Liver (tissue), 9 donors: ENCODE results near the gene RIMBP3C. TPM values are rescaled to one million over a fixed set of nuclear protein-coding genes. Genes with fewer than 3 reads are reported as not detected.

Experiments used
- DNase-seq: peaks from one replicate; pipeline ENCODE4 v3.0.0-alpha.2; 2017; ENCODE audit warnings: low spot score
- H3K27ac ChIP-seq, 2 donors: one replicate each; pipeline ENCODE4 v1.7.0; 2013; ENCODE audit warnings: inconsistent platforms in 2 of 2, low read length in 2 of 2, control low read depth in 1 of 2, low read depth in 1 of 2, mild to moderate bottlenecking in 1 of 2
- H3K27me3 ChIP-seq, 4 donors: one replicate each; pipeline versions ENCODE4 v1.6.1 to v1.7.0; 2013; ENCODE audit warnings: low read length in 3 of 4, inconsistent platforms in 1 of 4, mild to moderate bottlenecking in 1 of 4, moderate library complexity in 1 of 4; ENCODE audit not compliant: control insufficient read depth in 4 of 4, insufficient read depth in 4 of 4
- H3K36me3 ChIP-seq, 4 donors: one replicate each; pipeline versions ENCODE4 v1.6.1 to v1.7.0; 2013; ENCODE audit warnings: low read length in 3 of 4, mild to moderate bottlenecking in 3 of 4, low read depth in 1 of 4, moderate library complexity in 1 of 4; ENCODE audit not compliant: control insufficient read depth in 4 of 4, insufficient read depth in 3 of 4
- H3K4me1 ChIP-seq, 4 donors: one replicate each; pipeline versions ENCODE4 v1.6.1 to v1.7.0; 2013; ENCODE audit warnings: low read length in 3 of 4, mild to moderate bottlenecking in 3 of 4, moderate library complexity in 1 of 4; ENCODE audit not compliant: control insufficient read depth in 4 of 4, insufficient read depth in 4 of 4
- H3K4me3 ChIP-seq, 3 donors: one replicate each; pipeline versions ENCODE4 v1.6.1 to v1.7.0; 2013; ENCODE audit warnings: low read length in 3 of 3, control low read depth in 1 of 3, low read depth in 1 of 3, mild to moderate bottlenecking in 1 of 3
- H3K9ac ChIP-seq, 2 donors: one replicate each; pipeline ENCODE4 v1.7.0; 2013; ENCODE audit warnings: low read length in 2 of 2, mild to moderate bottlenecking in 2 of 2, moderate library complexity in 2 of 2, control low read depth in 1 of 2, low read depth in 1 of 2
- H3K9me3 ChIP-seq, 4 donors: one replicate each; pipeline versions ENCODE4 v1.6.1 to v1.7.0; 2013; ENCODE audit warnings: low read length in 3 of 4; ENCODE audit not compliant: control insufficient read depth in 4 of 4
- EGR1 ChIP-seq, 2 donors: IDR thresholded peaks; 2 replicates each; pipeline ENCODE4 v1.6.1; 2016 to 2018; ENCODE audit warnings: antibody characterized with exemption in 2 of 2, low read depth in 2 of 2
- FOXA1 ChIP-seq: IDR thresholded peaks from 2 replicates; pipeline ENCODE4 v1.6.1; 2016; ENCODE audit warnings: antibody characterized with exemption
- FOXA2 ChIP-seq: IDR thresholded peaks from 2 replicates; pipeline ENCODE4 v1.6.1; 2016; ENCODE audit warnings: antibody characterized with exemption
- GABPA ChIP-seq, 2 donors: IDR thresholded peaks in 1 of 2; conservative IDR thresholded peaks in 1 of 2; 2 replicates each; pipeline ENCODE4 v1.6.1; 2016; ENCODE audit warnings: antibody characterized with exemption in 2 of 2, mild to moderate bottlenecking in 1 of 2, moderate library complexity in 1 of 2
- RAD21 ChIP-seq, 2 donors: IDR thresholded peaks; 2 replicates each; pipeline ENCODE4 v1.6.1; 2016; ENCODE audit warnings: antibody characterized with exemption in 2 of 2, mild to moderate bottlenecking in 2 of 2
- RXRA ChIP-seq, 2 donors: IDR thresholded peaks; 2 replicates each; pipeline ENCODE4 v1.6.1; 2017 to 2018; ENCODE audit warnings: antibody characterized with exemption in 2 of 2, mild to moderate bottlenecking in 1 of 2
- SP1 ChIP-seq: IDR thresholded peaks from 2 replicates; pipeline ENCODE4 v1.6.1; 2018; ENCODE audit warnings: antibody characterized with exemption, mild to moderate bottlenecking
- TAF1 ChIP-seq: conservative IDR thresholded peaks from 2 replicates; pipeline ENCODE4 v1.6.1; 2016; ENCODE audit warnings: antibody characterized with exemption, mild to moderate bottlenecking
- YY1 ChIP-seq: IDR thresholded peaks from 2 replicates; pipeline ENCODE4 v1.6.1; 2016; ENCODE audit warnings: antibody characterized with exemption, mild to moderate bottlenecking
- WGBS: extraction: QIAGEN DNeasy Blood & Tissue Kit; methylation state at CpG from one replicate; pipeline ENCODE4 v1.1.7; 2013; 5-methylcytosine and 5-hydroxymethylcytosine counted together
- polyA plus RNA-seq, 2 donors: library from polyadenylated mRNA; stranded (reverse) in 1 of 2; unstranded in 1 of 2; fragments of 200-250 nt in 1 of 2; fragments of >200 nt in 1 of 2; fragmentation: Nextera tagmentation in 1 of 2; extraction: Ambion mirVana in 1 of 2; gene quantifications; one replicate each; pipeline versions ENCODE4 v1.2.1 to v1.2.3, GENCODE V29; 2013 to 2015
- total RNA-seq, 2 donors: library from RNA; depleted of rRNA; stranded (reverse); fragments of >200 nt; gene quantifications; one replicate each; pipeline ENCODE4 v1.2.3, GENCODE V29; 2014
- TF ChIP-seq, protein P1 (sequence below): IDR thresholded peaks from 2 replicates; pipeline ENCODE4 v1.6.1; 2016; ENCODE audit warnings: antibody characterized with exemption, mild to moderate bottlenecking
- TF ChIP-seq, protein P2 (sequence below): IDR thresholded peaks from 2 replicates; pipeline ENCODE4 v1.6.1; 2016; ENCODE audit warnings: antibody characterized with exemption
- TF ChIP-seq, protein P3 (sequence below): IDR thresholded peaks from 2 replicates; pipeline ENCODE4 v1.6.1; 2016; ENCODE audit warnings: antibody characterized with exemption
- donor health status: healthy.
- donor health status: healthy.
- donor health status: healthy.
- donor health status: healthy.
- donor health status: healthy.

RIMBP3C gene
- total and polyA plus RNA-seq, 4 donors: 0.05 to 0.08 (median 0.05) TPM; not detected in 1

DNA sequence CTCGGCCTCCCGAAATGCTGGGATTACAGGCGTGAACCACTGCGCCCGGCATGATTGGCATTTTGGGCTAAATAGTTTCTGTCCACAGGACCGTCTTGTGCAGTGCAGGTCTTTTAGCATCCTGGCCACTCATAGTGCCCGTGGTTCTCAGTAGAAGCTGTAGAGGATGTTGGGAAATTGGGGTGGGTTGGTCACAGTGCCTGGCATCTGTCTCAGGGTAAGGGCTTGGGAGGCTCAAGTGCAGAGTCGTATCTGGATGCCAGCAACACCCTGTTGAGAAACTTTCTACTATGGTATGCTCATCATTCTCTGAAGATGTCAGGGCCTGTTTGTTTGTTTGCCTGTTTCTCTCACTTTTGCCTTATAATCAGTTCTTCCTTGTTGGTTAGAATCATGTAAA is 38.1 kb upstream of the RIMBP3C start (continued):
- TF ChIP-seq, protein P1, sequence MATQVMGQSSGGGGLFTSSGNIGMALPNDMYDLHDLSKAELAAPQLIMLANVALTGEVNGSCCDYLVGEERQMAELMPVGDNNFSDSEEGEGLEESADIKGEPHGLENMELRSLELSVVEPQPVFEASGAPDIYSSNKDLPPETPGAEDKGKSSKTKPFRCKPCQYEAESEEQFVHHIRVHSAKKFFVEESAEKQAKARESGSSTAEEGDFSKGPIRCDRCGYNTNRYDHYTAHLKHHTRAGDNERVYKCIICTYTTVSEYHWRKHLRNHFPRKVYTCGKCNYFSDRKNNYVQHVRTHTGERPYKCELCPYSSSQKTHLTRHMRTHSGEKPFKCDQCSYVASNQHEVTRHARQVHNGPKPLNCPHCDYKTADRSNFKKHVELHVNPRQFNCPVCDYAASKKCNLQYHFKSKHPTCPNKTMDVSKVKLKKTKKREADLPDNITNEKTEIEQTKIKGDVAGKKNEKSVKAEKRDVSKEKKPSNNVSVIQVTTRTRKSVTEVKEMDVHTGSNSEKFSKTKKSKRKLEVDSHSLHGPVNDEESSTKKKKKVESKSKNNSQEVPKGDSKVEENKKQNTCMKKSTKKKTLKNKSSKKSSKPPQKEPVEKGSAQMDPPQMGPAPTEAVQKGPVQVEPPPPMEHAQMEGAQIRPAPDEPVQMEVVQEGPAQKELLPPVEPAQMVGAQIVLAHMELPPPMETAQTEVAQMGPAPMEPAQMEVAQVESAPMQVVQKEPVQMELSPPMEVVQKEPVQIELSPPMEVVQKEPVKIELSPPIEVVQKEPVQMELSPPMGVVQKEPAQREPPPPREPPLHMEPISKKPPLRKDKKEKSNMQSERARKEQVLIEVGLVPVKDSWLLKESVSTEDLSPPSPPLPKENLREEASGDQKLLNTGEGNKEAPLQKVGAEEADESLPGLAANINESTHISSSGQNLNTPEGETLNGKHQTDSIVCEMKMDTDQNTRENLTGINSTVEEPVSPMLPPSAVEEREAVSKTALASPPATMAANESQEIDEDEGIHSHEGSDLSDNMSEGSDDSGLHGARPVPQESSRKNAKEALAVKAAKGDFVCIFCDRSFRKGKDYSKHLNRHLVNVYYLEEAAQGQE: no peak

DNA sequence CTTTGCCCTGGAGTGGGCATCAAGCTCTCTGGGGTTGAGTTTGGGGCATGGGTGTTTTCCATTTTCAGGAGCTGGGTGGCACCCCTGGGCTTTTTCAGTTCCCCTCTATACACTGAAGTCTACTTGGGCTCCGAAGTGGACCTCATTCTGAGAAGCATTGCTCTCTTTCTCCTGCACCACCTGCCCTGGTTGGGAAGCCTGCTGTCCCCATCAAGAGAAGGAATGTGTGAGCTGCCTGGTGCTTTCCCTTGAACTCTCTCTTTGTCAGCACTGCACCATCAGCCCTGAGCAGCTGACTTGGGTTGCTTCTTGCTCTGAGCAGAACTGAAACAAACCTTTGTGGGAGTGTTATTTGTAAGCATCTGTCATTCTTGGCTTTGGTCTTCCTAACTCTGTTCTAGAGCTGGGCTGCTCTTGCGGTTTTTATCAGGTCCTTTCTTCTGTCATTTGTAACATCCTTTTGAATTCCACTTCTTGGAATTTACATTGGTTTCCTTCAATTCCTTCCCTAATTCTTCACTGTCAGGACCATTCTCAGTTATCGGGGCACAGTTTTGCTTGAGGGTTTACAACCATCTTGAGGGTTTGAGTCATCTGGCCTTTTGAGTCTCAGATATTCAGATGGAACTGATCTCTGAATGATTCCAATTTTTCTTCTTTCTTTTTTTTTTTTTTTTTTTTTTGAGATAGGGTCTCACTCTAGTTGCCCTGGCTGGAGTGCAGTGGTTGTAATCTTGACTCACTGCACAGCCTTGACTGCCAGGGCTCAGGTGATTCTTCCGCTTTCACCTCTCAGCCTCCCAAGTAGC is 36.7 kb upstream of the RIMBP3C start:
- Histone ChIP-seq H3K27me3 (no peaks in the 10 kb centered on the region), H3K4me1 (peaks cover under 1 to 8% (median 3%) of the 10 kb centered on the region in 4 donors), H3K9ac (no peak overlapping the region), H3K4me3 (no peak overlapping the region), H3K27ac (no peak overlapping the region), H3K9me3 (no peaks in the 10 kb centered on the region), H3K36me3 (peaks cover 0 to 6% (median 2%) of the 10 kb centered on the region in 4 donors)
- no peak for DNase-seq
- 78% methylated on average over 4 of the region's 4 CpGs for WGBS
- no peak for TF ChIP-seq FOXA1
- TF ChIP-seq GABPA (IDR thresholded peaks at IDR 0.05 in 1 of 2, conservative IDR thresholded peaks at IDR 0.05 in 1 of 2): no peak

DNA sequence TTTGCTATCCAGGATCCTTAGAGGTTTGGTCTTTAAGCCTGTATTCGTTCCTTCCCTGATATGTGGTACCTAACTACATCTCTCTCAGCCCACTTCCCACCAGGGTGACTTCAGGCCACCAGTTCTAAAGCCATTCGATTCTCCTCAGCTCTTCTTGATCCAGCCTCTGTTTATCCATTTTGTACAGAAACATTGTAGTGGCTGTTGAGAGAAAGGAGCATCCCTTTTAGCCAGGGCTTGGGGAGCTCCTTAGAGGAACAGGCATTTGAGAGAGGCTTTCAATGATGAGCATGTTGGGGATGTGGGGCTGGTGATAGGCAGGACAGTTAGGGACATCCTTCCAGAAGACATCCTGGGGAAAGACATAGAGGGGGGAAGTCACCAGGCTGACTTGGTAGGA is 34.1 kb upstream of the RIMBP3C start:
- H3K36me3 ChIP-seq: peaks cover 0 to 1% (median 0%) of the 10 kb centered on the region in 4 donors
- no peak overlapping the region for H3K27ac ChIP-seq
- H3K27me3 ChIP-seq: no peaks in the 10 kb centered on the region
- H3K4me1 ChIP-seq: peaks cover 0 to 12% (median 7%) of the 10 kb centered on the region in 4 donors
- TF ChIP-seq, protein P2, sequence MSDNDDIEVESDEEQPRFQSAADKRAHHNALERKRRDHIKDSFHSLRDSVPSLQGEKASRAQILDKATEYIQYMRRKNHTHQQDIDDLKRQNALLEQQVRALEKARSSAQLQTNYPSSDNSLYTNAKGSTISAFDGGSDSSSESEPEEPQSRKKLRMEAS: no peak
- TF ChIP-seq FOXA2 (no peak), YY1 (no peak), EGR1 (IDR thresholded peaks at IDR 0.05; ENCODE audit: low read depth in 2 of 2) (no peak), RXRA (IDR thresholded peaks at IDR 0.05) (no peak), SP1 (no peak), FOXA1 (no peak), TAF1 (no peak), RAD21 (IDR thresholded peaks at IDR 0.05) (no peak)
- TF ChIP-seq, protein P1: no peak
- TF ChIP-seq, protein P3, sequence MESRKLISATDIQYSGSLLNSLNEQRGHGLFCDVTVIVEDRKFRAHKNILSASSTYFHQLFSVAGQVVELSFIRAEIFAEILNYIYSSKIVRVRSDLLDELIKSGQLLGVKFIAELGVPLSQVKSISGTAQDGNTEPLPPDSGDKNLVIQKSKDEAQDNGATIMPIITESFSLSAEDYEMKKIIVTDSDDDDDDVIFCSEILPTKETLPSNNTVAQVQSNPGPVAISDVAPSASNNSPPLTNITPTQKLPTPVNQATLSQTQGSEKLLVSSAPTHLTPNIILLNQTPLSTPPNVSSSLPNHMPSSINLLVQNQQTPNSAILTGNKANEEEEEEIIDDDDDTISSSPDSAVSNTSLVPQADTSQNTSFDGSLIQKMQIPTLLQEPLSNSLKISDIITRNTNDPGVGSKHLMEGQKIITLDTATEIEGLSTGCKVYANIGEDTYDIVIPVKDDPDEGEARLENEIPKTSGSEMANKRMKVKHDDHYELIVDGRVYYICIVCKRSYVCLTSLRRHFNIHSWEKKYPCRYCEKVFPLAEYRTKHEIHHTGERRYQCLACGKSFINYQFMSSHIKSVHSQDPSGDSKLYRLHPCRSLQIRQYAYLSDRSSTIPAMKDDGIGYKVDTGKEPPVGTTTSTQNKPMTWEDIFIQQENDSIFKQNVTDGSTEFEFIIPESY: no peak
- WGBS: 96% methylated on average over 2 of the region's 2 CpGs
- H3K9ac ChIP-seq: no peak overlapping the region
- no peak for DNase-seq
- H3K9me3 ChIP-seq: no peaks in the 10 kb centered on the region
- H3K4me3 ChIP-seq: no peak overlapping the region
